ENCODE data around the gene PPP2R2C.

DNA sequence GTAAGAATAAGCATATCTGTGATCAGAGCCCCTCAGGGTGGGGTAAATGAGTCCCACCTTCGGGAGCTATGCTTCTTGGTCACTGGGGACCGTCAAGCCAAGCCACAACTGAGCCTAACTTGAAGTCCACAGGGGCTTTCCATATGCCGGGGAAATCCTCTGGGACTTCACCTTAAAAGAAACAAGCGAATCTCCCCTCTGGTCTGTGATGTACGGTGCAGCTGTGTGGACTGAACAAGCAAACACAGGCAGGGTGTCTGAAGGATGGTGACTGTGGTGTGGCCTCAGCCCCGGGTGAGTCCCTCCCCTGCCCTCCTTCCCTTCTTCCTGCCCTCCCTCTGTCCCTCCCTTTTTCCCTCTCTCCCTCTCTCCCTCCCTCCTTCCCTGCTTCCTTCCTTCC, 29.7 kb upstream of the PPP2R2C start:
- TF ChIP-seq PRDM1 (tag by site-specific recombination; IDR thresholded peaks at IDR 0.05), result no peak
- TF ChIP-seq KLF7 (tag by site-specific recombination; IDR thresholded peaks at IDR 0.05; ENCODE audit: borderline replicate concordance), result no peak
- TF ChIP-seq, protein P1, sequence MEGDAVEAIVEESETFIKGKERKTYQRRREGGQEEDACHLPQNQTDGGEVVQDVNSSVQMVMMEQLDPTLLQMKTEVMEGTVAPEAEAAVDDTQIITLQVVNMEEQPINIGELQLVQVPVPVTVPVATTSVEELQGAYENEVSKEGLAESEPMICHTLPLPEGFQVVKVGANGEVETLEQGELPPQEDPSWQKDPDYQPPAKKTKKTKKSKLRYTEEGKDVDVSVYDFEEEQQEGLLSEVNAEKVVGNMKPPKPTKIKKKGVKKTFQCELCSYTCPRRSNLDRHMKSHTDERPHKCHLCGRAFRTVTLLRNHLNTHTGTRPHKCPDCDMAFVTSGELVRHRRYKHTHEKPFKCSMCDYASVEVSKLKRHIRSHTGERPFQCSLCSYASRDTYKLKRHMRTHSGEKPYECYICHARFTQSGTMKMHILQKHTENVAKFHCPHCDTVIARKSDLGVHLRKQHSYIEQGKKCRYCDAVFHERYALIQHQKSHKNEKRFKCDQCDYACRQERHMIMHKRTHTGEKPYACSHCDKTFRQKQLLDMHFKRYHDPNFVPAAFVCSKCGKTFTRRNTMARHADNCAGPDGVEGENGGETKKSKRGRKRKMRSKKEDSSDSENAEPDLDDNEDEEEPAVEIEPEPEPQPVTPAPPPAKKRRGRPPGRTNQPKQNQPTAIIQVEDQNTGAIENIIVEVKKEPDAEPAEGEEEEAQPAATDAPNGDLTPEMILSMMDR (tag by site-specific recombination; IDR thresholded peaks at IDR 0.05), result no peak
- TF ChIP-seq ZNF24 (tag by site-specific recombination; IDR thresholded peaks at IDR 0.05), result no peak
- TF ChIP-seq ZNF324 (tag by site-specific recombination; IDR thresholded peaks at IDR 0.05), result no peak
- TF ChIP-seq, protein P2, sequence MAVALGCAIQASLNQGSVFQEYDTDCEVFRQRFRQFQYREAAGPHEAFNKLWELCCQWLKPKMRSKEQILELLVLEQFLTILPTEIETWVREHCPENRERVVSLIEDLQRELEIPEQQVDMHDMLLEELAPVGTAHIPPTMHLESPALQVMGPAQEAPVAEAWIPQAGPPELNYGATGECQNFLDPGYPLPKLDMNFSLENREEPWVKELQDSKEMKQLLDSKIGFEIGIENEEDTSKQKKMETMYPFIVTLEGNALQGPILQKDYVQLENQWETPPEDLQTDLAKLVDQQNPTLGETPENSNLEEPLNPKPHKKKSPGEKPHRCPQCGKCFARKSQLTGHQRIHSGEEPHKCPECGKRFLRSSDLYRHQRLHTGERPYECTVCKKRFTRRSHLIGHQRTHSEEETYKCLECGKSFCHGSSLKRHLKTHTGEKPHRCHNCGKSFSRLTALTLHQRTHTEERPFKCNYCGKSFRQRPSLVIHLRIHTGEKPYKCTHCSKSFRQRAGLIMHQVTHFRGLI (tag by site-specific recombination; IDR thresholded peaks at IDR 0.05), result no peak
- no peak for TF ChIP-seq WT1 (tag by site-specific recombination; IDR thresholded peaks at IDR 0.05)
- no peak for TF ChIP-seq ZNF580 (tag by site-specific recombination; IDR thresholded peaks at IDR 0.05)
- no peak for TF ChIP-seq ZNF555 (tag by site-specific recombination; conservative IDR thresholded peaks at IDR 0.05)
- TF ChIP-seq ZNF157 (tag by site-specific recombination; IDR thresholded peaks at IDR 0.05), result no peak
- TF ChIP-seq REST (tag by site-specific recombination; IDR thresholded peaks at IDR 0.05), result no peak
- TF ChIP-seq ZNF335 (tag by site-specific recombination; conservative IDR thresholded peaks at IDR 0.05), result no peak
